Stimulated activated CD8-positive, alpha-beta memory T cell treated with anti-CD3 and anti-CD28 coated beads, Interleukin-12 subunit alpha, Interleukin-12 subunit beta, amount 100 ng/mL, for 24 hours (primary cell): Measurements from ENCODE around the gene ST3GAL5.
"Not testable (repeated sequence)": the region's sequence is repeated elsewhere in the genome, so short reads cannot be mapped to it uniquely, and the experiment has no call there.

Experiments
- DNase-seq: peaks from one replicate; pipeline ENCODE4 v3.0.0-alpha.2; 2020; ENCODE audit errors: extremely low read depth

ST3GAL5 gene

DNA sequence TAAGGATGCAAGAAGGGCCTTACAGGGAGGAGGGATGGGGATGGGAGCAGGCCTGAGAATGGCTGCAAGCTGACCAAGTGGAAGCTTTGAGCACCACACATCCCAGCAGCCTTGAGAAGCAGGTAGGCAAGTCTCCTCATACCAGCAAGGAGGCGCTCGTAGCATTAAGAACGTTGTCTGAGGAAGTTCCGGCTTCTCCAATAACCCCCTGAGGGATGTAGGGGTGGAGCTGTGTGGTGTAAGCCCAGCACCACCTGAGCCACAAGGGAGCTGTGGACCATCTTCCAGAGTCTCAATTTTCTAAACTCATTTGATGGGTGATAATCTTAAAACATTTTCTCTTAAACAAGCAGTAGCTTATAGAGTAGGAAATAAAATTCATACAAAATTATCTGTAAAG lies 50.6 kb downstream of the ST3GAL5 start:
- DNase-seq, result no peak

DNA sequence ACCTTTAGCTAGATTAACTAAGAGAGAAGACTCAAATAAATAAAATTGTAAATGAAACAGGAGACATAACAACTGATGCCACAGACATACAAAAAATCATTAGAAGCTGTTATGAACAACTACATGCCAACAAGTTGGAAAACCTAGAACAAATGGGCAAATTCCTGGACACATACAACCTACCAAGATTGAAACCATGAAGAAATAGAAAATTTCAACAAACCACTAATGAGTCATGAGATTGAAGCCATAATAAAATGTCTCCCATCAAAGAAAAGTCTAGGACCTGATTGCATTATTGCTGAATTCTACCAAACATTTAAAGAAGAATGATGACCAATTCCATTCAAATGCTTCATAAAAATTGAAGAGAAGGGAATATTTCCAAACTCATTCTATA lies 54.3 kb downstream of the ST3GAL5 start:
- DNase-seq, result no peak

DNA sequence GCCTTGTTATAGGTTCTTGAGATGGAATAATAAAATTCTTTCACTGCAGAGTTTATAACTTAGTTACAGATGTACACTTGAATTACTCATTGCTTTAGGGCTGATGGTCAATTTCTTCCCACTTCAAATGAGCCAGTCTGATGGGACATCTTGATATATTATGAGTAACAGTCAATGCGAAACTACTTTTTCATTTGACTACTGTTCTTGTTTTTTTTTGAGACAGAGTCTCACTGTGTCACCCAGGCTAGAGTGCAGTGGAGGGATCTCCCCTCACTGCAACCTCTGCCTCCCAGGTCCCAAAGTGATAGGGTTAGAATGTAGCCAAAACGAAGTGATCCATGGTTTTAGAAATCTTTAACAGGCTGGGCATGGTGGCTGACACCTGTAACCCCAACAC lies 57.1 kb downstream of the ST3GAL5 start:
- DNase-seq, result no peak

DNA sequence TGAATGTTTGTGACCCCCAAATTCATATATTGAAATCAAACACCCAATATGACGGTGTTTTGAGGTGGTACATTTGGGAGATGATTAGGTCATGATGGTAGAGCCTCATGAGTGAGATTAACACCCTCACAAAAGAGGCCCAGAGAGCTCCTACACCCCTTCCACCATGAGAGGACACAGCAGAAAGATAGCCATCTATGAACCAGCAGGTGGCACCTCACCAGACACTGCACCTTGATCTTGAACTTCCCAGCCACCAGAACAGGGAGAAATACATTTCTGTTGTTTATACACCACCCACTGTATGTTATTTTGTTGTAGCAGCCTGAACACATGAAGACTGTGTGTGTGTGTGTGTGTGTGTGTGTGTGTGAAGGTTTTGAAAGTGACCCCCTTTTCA lies 58.1 kb downstream of the ST3GAL5 start:
- DNase-seq, result no peak

DNA sequence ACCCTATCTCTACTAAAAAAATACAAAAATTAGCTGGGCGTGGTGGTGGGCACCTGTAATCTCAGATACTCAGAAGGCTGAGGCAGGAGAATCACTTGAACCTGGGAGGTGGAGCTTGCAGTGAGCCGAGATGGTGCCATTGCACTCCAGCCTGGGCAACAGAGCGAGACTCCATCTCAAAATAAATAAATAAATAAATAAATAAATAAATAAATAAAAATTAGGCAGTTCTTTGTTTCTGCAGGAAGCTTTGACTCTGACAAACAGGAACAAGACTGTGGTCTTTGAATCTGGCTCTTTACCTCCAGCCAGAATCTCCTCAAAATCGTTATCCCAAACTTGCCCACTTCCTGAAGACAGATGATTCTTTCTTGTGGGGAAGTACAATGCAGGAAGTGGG lies 59.4 kb downstream of the ST3GAL5 start:
- DNase-seq, result not testable (repeated sequence)

DNA sequence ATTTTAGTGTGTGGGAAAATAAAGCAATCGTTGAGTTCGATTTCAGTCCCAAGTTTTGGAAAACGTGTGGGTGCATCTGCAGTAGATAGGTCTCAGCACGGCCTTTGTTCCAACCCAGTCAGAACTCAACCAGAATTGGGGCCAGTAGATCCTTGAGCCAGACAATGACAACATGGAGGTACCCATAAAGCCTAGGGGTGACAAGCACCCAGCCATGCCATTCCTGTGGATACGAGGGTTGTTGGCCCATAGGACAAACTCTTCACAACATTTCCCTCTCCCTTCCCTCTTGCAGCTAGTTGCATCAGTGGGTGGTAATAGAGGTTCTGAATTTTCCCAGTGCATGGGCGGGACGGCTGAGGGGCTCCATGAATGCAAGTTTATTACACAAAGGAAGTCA lies 60.1 kb downstream of the ST3GAL5 start:
- no peak for DNase-seq

DNA sequence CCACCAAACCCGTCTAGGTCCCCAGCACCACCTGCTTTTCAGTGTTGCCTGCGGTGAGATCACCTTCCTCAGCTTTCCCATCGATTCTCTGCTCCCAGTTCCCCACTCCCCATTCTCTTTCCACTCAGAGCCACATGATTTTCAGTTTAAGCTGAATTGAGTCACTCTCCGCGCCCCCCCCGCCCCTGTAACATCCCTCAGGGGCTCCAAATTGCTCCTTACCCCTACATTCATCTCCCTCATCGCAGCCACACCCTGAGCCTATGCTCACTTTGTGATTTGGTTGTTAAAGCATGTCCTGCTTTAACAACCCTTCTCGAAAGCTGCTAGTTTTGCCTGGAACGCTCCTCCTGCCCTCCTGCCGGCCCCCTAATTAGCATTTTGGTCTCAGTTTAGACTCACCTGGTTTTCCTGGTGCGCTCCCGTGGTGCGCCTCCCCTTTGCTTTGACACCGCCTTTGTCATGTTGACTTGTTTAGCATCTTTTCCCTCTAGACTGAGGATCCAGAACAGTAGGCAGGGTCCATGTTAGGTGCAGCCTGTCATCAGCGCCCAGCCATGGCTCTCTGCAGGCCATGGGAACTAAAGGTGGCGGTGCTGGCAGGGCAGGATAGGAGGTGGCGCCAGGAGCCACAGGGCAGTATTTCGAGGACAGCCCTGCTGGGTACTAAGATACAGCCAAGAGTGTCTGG lies 60.8 kb downstream of the ST3GAL5 start:
- DNase-seq, result no peak

DNA sequence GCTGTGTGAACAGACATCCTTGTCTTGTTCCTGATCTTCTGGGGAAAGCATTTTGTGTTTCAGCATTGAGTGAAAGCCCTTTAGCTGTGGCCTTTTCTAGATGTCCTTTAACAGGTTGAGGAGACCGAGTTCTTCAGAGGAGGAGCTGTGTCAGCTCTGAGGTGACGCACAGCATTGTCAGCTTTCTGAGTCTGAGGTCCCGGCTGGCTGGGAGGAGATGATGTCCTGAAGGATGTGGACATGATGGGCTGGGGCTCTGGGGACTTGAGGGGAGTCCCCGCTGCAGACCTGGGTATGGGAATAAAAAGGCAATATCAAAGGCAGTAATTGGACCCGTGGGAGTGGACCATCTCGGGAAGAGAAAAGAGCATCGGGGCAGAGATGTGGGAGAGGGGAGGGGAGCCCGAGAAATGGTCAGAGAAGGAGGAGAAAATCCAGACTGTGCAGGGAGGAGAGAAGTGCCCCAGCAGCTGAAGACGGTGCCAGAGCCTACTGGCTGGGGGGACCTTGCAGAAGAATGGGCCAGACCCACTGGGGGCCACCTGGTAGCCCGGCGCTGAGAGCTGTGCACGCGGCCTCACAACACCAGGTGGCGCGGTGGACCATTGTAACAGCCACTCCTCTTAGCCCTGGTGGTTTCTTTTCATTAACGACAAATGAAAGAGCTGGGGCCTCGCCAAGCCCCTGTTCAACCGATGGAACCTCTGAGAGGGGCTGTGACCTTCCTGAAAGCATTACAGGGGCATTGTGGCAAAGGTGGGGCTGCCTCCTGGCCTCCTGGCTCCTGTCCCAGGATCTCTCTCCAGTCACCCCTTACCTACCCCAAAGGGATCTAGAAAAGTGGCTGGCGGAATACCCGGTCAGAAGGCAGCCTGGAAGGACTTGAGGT lies 61.6 kb downstream of the ST3GAL5 start:
- DNase-seq, result peak; percentile 48

DNA sequence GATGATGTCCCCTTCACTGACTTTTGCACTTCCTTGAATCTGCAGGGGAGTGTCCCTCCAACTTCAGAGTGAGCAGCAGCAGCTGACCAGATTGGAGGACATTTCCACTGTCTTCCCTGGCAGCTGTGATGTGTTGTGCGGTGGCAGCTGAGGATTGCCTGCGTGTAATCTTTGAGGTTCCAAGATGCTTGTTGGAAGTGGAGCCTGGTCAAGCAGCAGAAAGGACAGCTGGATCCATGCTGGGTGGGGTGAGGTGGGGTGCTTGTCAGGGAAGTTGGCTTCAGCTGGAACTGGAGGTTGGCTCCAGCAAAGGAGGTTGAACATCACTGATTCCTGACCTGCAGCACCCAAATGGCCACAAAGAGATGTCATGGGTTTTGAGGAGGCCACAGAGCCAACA lies 64.8 kb downstream of the ST3GAL5 start:
- no peak for DNase-seq

DNA sequence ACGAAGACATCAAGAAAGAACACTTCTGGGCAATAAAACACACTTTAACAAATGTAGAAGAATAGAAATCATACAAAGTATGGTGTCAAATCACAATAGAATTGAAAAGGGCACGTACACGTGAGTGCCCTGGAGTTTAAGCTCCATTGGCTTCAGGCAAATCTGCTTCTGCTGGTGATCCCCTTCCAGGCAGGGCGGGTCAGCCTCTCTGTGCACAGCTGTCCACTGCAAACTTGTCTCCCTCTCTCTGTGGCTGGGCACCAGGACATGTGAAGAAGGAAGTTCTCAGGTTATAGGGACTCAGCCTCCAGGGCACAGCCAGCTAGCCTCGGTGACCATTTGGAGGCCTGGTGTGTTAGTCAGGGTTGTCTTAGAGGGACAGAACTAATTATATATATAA lies 66.0 kb downstream of the ST3GAL5 start:
- no peak for DNase-seq

DNA sequence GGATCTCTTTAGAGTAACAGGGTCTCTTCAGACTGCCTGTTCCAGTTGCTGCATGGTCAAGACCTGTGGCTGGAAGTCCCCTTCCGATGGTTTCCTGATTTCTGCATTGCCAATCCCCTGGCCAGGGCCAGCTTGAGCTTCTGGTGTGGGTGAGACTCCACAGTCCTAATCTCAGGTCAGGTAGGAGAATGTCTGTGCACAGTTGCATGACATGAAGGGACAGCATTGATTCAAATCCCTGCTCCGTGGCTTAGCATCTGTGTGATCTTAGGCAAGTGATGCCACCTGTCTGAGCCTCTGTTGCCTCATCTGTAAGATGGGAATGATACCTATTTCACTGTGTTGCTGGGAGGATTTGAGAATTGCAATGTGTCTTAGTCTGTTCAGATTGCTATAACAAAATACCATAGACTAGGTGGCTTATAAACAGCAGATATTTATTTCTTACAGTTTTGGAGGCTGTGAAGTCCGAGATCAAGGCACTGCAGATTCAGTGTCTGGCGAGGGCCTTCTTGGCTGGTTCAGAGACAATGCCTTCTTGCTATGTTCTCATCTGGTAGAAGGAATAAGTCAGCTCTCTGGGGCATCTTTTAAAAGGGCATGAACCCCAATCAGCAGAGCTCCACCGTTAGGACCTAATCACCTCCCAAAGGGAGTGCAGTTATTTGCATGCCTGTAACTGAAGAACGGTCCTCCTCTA lies 68.8 kb downstream of the ST3GAL5 start:
- no peak for DNase-seq

DNA sequence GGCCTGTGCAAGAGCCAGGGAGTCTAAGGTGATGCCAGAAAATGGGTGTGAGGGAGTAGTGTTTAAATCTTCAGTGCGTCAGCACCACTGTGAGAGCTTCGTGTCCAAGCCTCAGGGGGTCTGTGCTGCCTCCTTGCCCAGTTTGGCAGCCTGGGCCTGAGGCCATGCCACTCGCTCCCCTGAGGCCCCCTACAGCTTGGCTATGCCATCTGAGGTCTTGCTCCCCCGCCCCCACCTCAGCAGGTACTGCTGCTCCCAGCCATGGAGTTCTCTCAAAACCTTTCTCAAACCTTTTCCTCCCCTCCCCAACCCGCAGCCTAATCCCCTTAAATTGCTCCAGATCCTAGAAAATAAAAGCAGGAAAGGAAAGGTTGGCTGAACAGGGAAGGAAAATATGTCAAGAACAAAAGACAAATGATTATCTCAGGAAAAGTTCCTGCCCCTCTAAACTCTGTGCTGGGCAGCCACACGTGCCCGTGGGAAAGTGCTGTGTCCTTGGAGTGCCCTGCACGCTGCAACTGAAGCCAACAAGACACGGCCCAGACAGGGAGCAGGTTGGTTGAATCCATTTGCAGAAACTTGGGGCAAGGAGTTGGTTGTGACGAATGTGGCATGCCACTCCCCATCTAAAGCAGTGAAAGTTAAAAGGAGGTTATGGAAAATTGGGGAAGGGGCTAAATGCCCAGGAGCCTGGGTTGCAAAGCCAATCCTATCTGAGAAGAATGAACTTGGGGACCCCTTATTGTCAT lies 73.8 kb downstream of the ST3GAL5 start:
- no peak for DNase-seq

DNA sequence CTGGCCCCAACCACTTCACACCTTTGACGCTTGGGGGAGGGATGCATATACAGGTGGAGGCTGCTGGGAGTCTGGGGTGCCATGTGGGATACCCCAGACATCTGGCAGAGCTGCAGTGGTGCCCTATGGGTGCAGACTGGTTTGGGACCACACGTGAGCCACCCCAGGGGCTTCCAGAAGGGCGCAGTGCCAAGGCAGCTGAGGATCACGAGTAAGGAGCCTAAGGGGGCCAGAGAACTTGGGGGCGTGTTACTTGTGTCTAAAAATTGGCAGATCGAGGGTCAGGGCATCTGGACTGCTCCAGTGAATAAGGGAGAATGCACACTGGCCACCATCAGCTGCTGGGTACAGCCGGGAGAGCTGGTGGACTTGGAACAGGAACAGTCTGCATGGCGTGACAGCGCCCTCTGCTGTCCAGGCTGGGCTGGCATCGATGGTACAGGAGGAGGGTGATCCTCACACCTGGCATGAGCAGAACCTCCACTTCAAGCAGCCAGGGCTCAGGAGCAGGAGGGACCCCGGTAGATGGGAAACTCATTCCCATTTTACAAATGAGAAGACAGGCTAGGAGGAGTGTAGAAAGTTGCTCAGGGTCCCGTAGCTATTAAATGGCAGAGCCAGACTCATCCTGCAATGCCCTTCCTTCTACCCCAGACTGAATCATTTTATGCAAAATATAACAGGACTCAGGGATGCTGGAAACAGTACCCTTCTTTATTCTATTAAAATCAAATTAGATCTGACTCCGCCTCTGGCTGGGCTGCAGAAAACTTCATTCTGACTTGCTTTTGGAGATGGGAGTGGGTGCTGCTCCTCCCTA lies 74.6 kb downstream of the ST3GAL5 start:
- DNase-seq, result peak; percentile 52

DNA sequence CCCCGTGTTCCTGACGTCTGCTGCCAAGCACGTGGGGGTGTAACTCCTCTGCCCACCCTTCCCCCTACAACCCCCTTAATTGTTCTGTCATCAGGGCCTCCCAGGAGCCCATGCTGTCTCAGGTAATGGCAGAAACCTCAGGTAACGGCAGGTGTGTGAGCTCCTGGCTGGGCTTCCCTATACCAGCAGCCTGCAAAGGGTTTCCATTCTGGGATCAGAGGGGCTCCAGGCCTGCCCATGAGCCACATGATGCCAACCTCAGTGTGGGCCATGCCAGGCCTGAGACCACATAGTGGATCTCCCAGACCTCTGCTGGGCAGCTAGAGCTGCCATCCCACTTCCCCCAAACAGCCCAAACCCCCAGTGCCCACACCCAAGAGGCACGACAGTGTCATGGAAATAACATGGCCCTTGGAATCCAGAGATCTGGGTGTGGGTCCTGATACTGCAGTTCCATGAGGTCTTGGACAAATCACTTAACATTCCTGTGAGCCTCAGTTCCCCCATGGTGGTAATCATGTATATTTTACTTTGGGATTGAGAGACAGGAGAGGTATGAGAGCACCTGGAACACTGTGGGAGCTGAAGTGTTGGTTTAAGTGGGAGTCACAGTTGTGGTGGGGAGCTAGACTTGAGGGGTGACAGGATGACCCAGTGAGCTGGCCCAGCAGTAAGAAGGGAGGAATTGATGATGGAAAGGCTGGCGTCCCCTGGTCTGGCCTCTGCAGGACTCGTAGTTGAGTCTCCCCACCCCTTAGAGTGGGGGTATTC lies 75.4 kb downstream of the ST3GAL5 start:
- no peak for DNase-seq

DNA sequence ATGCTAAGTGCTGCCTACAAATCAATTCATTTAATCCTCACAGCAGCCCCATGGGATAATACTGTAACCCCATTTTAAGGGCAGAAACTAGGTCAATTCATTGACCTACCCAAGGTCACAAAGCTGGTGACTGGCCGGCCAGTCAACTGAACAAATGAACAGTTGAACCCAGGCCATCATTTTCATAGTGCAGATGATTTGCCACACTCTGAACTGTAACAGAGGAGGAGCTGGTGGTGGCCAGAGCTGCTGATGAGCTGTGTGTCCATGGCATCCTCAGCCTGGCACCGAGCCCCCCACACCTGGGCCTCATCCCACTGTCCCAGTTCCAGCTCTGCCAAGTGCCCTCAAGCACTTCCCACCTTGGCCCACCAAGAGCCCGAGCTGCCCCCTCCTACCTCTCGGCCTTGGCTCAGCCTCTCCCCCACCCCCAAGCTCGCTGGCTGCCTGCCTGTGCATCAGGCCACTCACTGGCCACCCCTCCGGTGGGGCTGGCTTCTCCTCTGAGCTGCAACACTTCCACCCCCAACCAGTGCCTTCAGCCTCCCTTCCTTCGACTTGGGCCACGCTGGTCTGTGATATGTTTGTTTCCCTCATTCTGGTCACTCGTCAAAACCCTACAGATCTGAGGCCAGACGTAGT lies 76.6 kb downstream of the ST3GAL5 start:
- DNase-seq, result no peak

DNA sequence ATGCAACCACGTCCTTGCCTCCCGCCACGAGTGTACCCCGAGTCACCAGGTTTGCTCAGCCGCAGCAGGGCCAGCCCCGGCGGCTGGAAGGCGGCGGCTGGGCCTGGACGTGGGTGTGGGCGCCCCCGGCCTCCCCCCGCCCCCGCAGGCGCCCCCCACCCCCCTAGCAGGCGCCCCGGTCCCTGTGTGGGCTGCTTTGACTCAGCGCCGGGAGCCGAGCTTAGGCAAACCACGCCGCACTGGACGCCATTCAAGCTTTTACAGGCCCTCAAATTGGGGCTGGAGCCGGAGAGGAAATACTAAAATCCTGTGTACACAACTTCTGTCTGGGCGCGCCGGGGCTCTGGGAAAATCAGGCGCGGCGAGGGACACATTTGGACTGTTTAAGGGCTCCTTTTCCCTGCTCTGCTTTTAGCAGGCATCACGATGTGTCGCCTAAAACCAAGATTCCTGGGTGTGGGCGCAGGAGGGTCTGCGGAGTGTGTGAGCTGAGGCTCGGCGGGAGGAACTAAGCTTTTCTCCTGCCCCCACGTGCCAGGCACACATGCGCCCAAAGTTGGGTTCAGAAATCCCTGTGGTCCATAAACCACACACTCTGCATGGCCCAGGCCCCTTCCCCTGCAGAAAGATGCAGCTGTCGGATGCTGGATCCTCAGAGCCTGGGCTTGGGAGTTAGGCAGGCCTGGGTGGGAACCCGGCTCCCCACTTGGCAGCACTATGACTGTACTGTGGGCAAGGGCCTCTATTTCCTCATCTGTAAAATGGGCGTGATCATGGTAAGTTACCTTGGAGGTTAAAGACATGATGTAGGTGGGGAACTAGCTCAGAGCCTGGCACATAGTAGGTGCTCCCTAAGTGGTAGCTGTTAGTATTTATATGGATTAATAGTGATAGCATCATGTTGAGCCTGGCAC lies 77.4 kb downstream of the ST3GAL5 start:
- no peak for DNase-seq

DNA sequence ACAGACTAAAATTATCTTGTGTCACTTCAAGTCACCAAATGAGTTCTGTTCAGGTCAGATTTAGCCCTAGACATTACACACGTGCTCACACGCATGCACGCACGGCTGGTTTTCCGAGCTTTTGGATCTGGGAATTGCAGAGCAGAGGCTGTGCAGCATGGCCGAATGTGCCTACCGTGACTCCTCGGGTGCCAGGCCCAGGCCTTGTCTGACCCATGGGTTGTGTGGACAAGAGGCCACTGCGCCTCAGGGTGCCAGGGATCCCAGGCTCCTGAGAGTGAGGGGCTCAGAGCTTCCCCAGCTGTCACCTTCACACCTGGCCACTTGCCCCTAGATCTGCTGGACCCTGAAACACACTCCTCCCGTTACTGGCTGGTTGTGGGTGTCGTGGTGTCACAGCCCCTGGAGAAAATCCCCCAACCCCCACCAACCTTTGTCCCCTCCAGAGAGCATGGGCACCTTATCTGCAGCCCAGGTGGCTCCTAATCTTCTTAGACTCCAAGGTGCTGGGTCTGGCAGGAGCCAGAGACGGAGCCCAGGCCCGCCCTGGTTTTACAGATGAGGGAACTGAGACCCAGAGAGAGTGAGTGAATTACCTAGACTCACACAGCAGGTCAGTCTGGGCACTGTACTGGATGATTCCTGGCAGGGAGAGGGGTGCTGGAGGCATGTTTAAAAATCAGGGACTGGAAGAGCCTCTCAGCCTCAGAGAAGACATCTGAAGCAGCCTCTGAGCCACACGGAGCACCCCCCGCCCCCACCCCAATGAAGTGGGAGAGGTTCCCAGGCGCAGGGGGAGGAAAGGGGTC lies 78.2 kb downstream of the ST3GAL5 start:
- no peak for DNase-seq

DNA sequence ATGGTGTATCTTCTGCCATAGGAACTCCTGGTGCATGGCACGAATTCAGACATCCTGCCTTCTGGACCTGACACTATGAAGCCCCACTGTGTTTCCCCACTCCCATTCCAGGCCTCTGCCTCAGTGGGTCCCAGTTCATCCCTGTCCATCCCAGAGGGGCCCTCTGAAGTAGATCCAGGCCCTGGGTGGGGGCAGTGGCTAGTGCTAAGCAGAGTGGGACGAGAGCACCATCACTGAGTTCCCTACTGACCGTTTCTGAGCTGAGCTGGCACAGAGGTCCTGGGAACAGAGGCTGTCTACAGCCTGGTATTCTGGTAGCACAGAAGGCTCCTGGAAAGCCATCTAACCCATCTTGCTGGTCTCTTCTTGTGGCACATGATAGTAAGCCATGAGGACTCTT lies 81.0 kb downstream of the ST3GAL5 start:
- DNase-seq, result no peak
